GM21367 (cell line): ENCODE results near the gene ZNF415.
"Not testable (repeated sequence)": the region's sequence is repeated elsewhere in the genome, so short reads cannot be mapped to it uniquely, and the experiment has no call there.

Experiments used
- ATAC-seq: cut with Tn5 transposase; IDR thresholded peaks from one replicate; pipeline ENCODE4 v1.9.1; 2021; ENCODE audit not compliant: unreplicated experiment

ZNF415 gene

GRCh38 chr19:53132141-53132991 is at the start of gene ZNF415:
Gene ZNF415 (minus strand): TSS chr19:53132910. CDS start chr19:53122676, 10,234 bp downstream.
- no peak for ATAC-seq

- ATAC-seq, result no peak
These were observed 49.5 kb upstream of the ZNF415 start for GRCh38 chr19:53182202-53182601.

GRCh38 chr19:53177986-53178385 is 45.3 kb upstream of the ZNF415 start:
- no peak for ATAC-seq

- no peak for ATAC-seq
These were observed 40.2 kb upstream of the ZNF415 start for GRCh38 chr19:53172889-53173288.

GRCh38 chr19:53165691-53166091 is 33.0 kb upstream of the ZNF415 start:
- no peak for ATAC-seq

GRCh38 chr19:53161123-53161522 is 28.4 kb upstream of the ZNF415 start:
- no peak for ATAC-seq

GRCh38 chr19:53160350-53160749 is 27.6 kb upstream of the ZNF415 start:
- ATAC-seq, result no peak

- ATAC-seq, result no peak
These were observed 25.5 kb upstream of the ZNF415 start for GRCh38 chr19:53158119-53158656.

- ATAC-seq, result no peak
These were observed 24.9 kb upstream of the ZNF415 start for GRCh38 chr19:53157626-53158025.

- no peak for ATAC-seq
These were observed 24.1 kb upstream of the ZNF415 start for GRCh38 chr19:53156850-53157249.

- no peak for ATAC-seq
These were observed 14.9 kb upstream of the ZNF415 start for GRCh38 chr19:53147645-53148044.

GRCh38 chr19:53140351-53140750 is 7.6 kb upstream of the ZNF415 start:
- no peak for ATAC-seq

- ATAC-seq, result no peak
These were observed 3.7 kb upstream of the ZNF415 start for GRCh38 chr19:53136432-53136831.

- no peak for ATAC-seq
These were observed 983 bp downstream of the ZNF415 start for GRCh38 chr19:53131727-53132126.

- ATAC-seq, result no peak
These were observed 1.6 kb downstream of the ZNF415 start for GRCh38 chr19:53131085-53131590.

GRCh38 chr19:53130506-53130905 is 2.2 kb downstream of the ZNF415 start:
- ATAC-seq, result no peak

GRCh38 chr19:53126733-53127526 is 5.8 kb downstream of the ZNF415 start:
- not testable (repeated sequence) for ATAC-seq

GRCh38 chr19:53123400-53123799 is 9.3 kb downstream of the ZNF415 start:
- no peak for ATAC-seq

GRCh38 chr19:53112286-53112685 is 20.4 kb downstream of the ZNF415 start:
- no peak for ATAC-seq

- ATAC-seq, result no peak
These were observed 23.2 kb downstream of the ZNF415 start for GRCh38 chr19:53109527-53109926.
